Measurements from ENCODE around the gene SELENOT.
"Not testable (repeated sequence)": the region's sequence is repeated elsewhere in the genome, so short reads cannot be mapped to it uniquely, and the experiment has no call there.

SELENOT gene

DNA sequence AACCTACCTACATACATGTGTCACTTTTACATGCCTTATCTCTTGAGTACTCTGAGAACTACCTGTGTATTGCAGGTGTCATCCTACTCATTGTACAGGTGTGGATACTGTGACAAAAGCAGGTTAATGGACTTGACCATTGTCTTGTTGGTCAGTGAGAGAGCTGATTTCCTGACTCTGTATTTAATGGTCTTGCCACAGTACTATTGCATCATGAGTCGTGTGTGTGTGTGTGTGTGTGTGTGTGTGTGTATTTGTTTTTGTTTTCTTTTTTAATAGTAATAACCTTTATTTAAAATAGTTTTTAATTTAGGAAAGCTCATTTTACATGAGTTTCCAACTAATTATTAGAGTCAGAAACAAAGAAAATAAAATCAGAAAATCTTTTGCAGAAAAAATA lies 7.7 kb downstream of the SELENOT start:
- Histone ChIP-seq H3K36me3 (ENCODE audit: control insufficient read depth, insufficient read depth, low read length) (peaks cover 32% of the 10 kb centered on the region), H3K4me3 (ENCODE audit: low read depth, low read length) (no peak overlapping the region), H3K27me3 (ENCODE audit: control insufficient read depth, insufficient read depth, low read length) (no peaks in the 10 kb centered on the region), H3K9me3 (ENCODE audit: control insufficient read depth, insufficient read depth, low read depth, low read length) (no peaks in the 10 kb centered on the region), H3K9ac (ENCODE audit: low read length) (no peak overlapping the region), H3K4me1 (ENCODE audit: control insufficient read depth, insufficient read depth, low read length) (peaks cover 14% of the 10 kb centered on the region), H3K27ac (ENCODE audit: low read depth, low read length) (no peak overlapping the region)

DNA sequence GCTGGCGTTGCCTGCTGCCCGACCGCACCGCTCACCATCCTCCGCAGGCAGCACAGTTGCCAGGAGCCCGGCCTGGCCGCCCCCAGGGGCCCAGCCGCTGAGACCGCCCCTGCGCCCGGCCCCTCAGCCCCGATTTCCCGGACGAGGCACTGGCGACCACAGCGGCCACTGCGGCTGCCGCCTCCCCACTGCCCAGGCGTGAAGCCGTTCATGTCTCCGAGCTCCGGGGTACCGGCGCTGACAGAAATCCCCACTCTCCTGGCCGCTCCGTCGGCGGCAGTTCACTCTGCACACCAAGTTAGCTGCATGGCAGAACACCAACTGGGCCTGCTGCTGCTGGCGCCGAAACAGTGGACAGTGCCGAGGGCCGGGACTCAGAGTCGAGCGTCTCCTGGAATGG lies 8.5 kb downstream of the SELENOT start:
- peaks cover 13% of the 10 kb centered on the region for H3K4me1 ChIP-seq (ENCODE audit: control insufficient read depth, insufficient read depth, low read length)
- peaks cover 25% of the 10 kb centered on the region for H3K36me3 ChIP-seq (ENCODE audit: control insufficient read depth, insufficient read depth, low read length)

DNA sequence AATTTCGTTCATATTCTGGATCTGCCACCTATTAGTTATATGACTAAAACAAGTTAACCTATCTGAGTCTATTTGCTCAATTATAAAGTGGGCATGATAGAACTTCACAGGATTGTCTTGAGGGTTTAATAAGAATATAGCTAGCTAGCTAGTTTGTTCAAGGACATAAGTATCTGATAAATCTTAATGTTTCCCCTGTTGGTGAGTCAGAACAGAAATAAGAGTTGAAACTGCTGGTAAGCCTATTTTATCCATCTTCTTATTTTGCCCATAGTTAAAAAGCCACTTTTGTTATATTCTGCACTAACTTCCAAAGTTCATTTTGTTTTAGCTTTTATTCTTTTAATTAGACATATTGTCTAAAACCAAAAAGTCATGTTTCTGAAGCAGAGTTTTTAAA lies 9.4 kb downstream of the SELENOT start:
- Histone ChIP-seq H3K4me1 (ENCODE audit: control insufficient read depth, insufficient read depth, low read length) (peaks cover 5% of the 10 kb centered on the region), H3K36me3 (ENCODE audit: control insufficient read depth, insufficient read depth, low read length) (peaks cover 21% of the 10 kb centered on the region)

More for the DNA sequence above, 8.5 kb downstream of the SELENOT start:
- Histone ChIP-seq H3K9me3 (ENCODE audit: control insufficient read depth, insufficient read depth, low read depth, low read length) (no peaks in the 10 kb centered on the region), H3K27ac (ENCODE audit: low read depth, low read length) (no peak overlapping the region), H3K9ac (ENCODE audit: low read length) (no peak overlapping the region), H3K27me3 (ENCODE audit: control insufficient read depth, insufficient read depth, low read length) (no peaks in the 10 kb centered on the region), H3K4me3 (ENCODE audit: low read depth, low read length) (no peak overlapping the region)

DNA sequence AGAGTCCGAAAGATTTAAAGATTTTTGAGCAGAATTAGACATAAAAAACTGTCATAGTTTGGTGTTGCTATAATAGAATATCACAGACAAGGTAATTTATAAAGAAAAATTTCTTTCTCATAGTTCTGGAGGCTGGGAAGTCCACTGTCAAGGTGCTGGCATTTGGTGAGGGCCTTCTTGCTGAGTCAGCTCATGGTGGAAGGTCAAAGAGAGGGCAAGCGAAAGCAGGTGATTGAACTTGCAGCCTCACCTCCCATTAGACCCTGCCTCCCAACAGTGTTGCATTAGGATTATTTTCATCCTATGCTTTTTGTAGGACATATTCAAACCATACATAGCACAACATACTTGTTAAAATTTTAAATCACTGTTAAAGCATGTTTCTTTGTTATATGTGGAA lies 9.9 kb downstream of the SELENOT start:
- H3K9ac ChIP-seq (ENCODE audit: low read length), result no peak overlapping the region
- H3K4me3 ChIP-seq (ENCODE audit: low read depth, low read length), result no peak overlapping the region
- H3K9me3 ChIP-seq (ENCODE audit: control insufficient read depth, insufficient read depth, low read depth, low read length), result no peaks in the 10 kb centered on the region
- H3K36me3 ChIP-seq (ENCODE audit: control insufficient read depth, insufficient read depth, low read length), result peaks cover 21% of the 10 kb centered on the region
- H3K27me3 ChIP-seq (ENCODE audit: control insufficient read depth, insufficient read depth, low read length), result no peaks in the 10 kb centered on the region
- H3K27ac ChIP-seq (ENCODE audit: low read depth, low read length), result no peak overlapping the region
- H3K4me1 ChIP-seq (ENCODE audit: control insufficient read depth, insufficient read depth, low read length), result no peaks in the 10 kb centered on the region

More for the DNA sequence above, 9.4 kb downstream of the SELENOT start:
- Histone ChIP-seq H3K4me3 (ENCODE audit: low read depth, low read length) (no peak overlapping the region), H3K9me3 (ENCODE audit: control insufficient read depth, insufficient read depth, low read depth, low read length) (no peaks in the 10 kb centered on the region), H3K27me3 (ENCODE audit: control insufficient read depth, insufficient read depth, low read length) (no peaks in the 10 kb centered on the region), H3K27ac (ENCODE audit: low read depth, low read length) (no peak overlapping the region), H3K9ac (ENCODE audit: low read length) (no peak overlapping the region)

DNA sequence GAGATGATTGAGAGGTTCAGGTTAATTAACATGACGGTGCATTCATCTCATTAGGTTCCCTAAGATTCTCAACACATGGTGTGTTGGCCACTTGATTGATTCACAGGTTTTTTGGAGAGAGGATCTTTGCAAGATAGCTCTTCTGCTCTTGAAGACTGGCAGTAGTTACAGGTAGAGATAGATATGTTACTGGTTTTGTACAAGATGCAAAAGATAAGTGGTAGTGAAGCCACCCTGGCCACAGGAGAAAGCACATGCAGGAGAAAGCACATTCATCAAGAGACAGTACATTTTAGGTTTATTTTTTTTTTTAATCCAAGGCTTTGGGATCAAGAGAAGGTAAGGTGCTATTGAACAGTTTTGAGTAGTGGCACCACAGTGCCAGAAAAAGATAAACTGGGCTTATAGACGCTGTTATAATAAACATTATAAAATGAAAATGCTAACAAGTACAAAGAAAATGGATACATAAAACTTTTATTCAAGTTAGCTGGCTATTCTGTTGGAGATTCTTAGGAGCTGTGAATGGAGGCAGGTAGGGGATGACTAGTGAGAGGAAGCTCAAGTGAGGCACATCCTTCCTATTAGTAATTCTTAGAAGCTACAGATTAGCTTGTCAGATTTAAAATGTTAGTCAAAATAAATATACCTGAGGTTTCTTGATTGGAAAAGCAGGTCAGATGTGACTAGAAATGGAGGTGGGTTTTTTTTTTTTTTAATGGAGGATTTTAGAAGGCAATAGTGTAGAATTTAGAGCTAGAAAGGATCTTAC lies 10.8 kb downstream of the SELENOT start:
- H3K27me3 ChIP-seq (ENCODE audit: control insufficient read depth, insufficient read depth, low read length), result no peaks in the 10 kb centered on the region
- peaks cover 26% of the 10 kb centered on the region for H3K36me3 ChIP-seq (ENCODE audit: control insufficient read depth, insufficient read depth, low read length)
- no peak overlapping the region for H3K4me3 ChIP-seq (ENCODE audit: low read depth, low read length)
- H3K4me1 ChIP-seq (ENCODE audit: control insufficient read depth, insufficient read depth, low read length), result no peaks in the 10 kb centered on the region
- H3K9me3 ChIP-seq (ENCODE audit: control insufficient read depth, insufficient read depth, low read depth, low read length), result no peaks in the 10 kb centered on the region
- no peak overlapping the region for H3K27ac ChIP-seq (ENCODE audit: low read depth, low read length)
- H3K9ac ChIP-seq (ENCODE audit: low read length), result no peak overlapping the region

DNA sequence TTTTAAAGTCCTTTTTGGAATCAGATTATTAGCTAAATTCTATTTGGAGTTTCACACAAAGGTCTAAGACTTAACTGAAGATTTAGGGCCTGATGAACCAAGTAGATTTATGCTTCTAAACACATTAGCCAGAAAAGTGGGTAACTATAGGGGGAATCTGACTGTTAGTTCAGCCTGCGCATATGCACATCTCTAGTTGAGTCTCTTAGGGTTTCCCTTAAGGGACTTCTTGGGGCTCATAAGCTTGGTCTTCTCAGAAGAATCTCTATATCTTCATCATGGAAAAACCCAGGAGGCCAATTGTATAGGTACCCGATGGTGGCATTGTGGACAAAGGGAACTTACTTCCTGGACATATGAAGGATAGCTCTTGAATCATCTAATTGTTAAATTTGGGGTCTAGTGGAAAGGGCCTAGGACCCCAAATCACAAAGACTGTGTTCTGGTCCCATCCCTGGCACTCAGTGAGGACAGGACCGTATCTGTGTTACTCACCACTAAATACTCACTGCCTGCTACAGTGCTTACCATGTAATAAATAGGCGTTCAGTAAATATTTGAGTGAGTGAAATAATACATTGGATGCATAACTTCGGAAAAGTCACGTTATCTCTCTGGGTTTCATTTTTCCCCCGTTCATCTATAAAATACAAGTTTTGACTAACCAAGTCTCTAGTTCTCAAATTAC lies 17.0 kb downstream of the SELENOT start:
- H3K9me3 ChIP-seq (ENCODE audit: control insufficient read depth, insufficient read depth, low read depth, low read length), result no peaks in the 10 kb centered on the region
- no peaks in the 10 kb centered on the region; the same call in 1 of the 2 replicates for H3K4me1 ChIP-seq (ENCODE audit: control insufficient read depth, insufficient read depth, low read length)
- H3K27me3 ChIP-seq (ENCODE audit: control insufficient read depth, insufficient read depth, low read length), result no peaks in the 10 kb centered on the region
- H3K4me3 ChIP-seq (ENCODE audit: low read depth, low read length), result no peak overlapping the region
- H3K27ac ChIP-seq (ENCODE audit: low read depth, low read length), result no peak overlapping the region
- H3K9ac ChIP-seq (ENCODE audit: low read length), result no peak overlapping the region
- peaks cover 16% of the 10 kb centered on the region for H3K36me3 ChIP-seq (ENCODE audit: control insufficient read depth, insufficient read depth, low read length)

DNA sequence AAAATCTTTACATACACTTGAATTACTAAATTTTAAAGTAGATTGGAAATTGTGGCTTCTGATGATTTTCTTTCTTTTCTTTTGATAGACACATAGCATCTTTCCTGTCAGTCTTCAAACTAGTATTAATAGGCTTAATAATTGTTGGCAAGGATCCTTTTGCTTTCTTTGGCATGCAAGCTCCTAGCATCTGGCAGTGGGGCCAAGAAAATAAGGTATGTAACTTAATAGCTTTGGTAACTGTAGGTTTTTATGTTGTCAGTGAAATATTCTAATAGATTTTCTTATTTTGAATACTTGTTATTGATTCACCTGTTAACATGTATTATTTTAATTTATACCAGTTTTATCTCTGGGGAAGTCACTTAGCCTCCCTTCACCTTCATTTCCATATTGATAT lies 19.8 kb downstream of the SELENOT start:
- not testable (repeated sequence) for H3K4me1 ChIP-seq (ENCODE audit: control insufficient read depth, insufficient read depth, low read length); H3K4me3 ChIP-seq (ENCODE audit: low read depth, low read length); H3K27ac ChIP-seq (ENCODE audit: low read depth, low read length); H3K9me3 ChIP-seq (ENCODE audit: control insufficient read depth, insufficient read depth, low read depth, low read length); H3K9ac ChIP-seq (ENCODE audit: low read length); H3K27me3 ChIP-seq (ENCODE audit: control insufficient read depth, insufficient read depth, low read length)
- H3K36me3 ChIP-seq (ENCODE audit: control insufficient read depth, insufficient read depth, low read length), result peaks cover 37% of the 10 kb centered on the region

DNA sequence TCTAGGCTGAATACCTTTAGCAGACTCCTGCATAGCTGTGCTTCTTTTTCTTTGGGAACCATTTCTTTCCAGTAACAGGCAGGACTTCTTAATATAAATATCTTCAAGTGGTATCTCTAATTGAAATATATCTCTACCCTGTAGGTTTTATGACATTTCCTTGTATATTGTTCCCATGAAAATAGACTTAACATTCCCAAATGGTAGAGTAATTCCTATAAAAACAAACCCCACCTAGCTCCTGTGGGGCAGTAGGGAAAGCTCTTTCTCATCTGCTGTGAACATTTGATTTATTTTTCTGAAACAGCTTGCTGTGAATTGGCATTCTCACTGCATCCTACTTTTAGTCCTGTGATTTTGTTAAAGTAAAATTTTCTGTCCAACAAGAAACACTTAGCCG lies 20.8 kb downstream of the SELENOT start:
- peaks cover 34% of the 10 kb centered on the region for H3K36me3 ChIP-seq (ENCODE audit: control insufficient read depth, insufficient read depth, low read length)
- no peak overlapping the region for H3K27ac ChIP-seq (ENCODE audit: low read depth, low read length)
- no peaks in the 10 kb centered on the region for H3K9me3 ChIP-seq (ENCODE audit: control insufficient read depth, insufficient read depth, low read depth, low read length)
- no peaks in the 10 kb centered on the region for H3K27me3 ChIP-seq (ENCODE audit: control insufficient read depth, insufficient read depth, low read length)
- H3K4me1 ChIP-seq (ENCODE audit: control insufficient read depth, insufficient read depth, low read length), result no peaks in the 10 kb centered on the region; the same call in 1 of the 2 replicates
- H3K4me3 ChIP-seq (ENCODE audit: low read depth, low read length), result no peak overlapping the region
- H3K9ac ChIP-seq (ENCODE audit: low read length), result no peak overlapping the region

DNA sequence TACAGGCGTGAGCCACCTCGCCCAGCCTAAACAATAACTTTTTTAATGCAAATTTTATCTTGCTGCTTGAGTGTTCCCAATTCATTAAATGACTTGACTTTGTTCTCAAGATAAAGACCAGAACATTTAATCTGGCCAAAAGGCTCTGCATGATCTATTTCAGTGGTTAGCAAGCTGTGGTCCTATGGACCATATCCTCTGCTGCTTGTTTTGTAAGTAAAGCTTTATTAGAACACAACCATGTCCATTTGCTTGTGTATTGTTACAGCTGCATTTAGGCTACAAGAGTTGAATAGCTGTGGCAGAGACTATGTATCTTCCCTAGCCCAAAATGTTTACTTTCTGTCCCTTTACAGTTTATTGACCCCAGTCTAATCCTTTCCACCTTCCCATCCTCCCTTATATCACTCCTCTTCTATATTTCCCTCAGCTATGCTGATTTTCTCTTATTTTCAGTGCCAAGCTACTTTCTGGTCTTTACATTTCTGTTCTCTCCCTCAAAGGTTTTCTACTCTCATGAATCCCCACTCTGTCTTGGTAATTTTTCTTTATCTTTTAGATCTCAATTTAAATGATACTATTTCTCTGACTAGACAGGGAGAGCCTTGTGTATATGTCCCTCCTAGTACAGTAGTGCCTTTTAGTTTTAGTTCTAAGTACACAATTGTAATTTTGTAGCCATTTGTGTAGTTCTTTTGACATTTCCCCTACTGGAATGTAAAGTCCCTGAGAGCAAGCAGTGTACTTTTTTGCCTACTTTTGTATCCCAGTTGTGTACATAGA lies 23.2 kb downstream of the SELENOT start:
- Histone ChIP-seq H3K4me1 (ENCODE audit: control insufficient read depth, insufficient read depth, low read length) (no peaks in the 10 kb centered on the region), H3K4me3 (ENCODE audit: low read depth, low read length) (no peak overlapping the region), H3K9me3 (ENCODE audit: control insufficient read depth, insufficient read depth, low read depth, low read length) (no peaks in the 10 kb centered on the region), H3K27me3 (ENCODE audit: control insufficient read depth, insufficient read depth, low read length) (no peaks in the 10 kb centered on the region), H3K27ac (ENCODE audit: low read depth, low read length) (no peak overlapping the region), H3K36me3 (ENCODE audit: control insufficient read depth, insufficient read depth, low read length) (peaks cover 41% of the 10 kb centered on the region), H3K9ac (ENCODE audit: low read length) (no peak overlapping the region)

DNA sequence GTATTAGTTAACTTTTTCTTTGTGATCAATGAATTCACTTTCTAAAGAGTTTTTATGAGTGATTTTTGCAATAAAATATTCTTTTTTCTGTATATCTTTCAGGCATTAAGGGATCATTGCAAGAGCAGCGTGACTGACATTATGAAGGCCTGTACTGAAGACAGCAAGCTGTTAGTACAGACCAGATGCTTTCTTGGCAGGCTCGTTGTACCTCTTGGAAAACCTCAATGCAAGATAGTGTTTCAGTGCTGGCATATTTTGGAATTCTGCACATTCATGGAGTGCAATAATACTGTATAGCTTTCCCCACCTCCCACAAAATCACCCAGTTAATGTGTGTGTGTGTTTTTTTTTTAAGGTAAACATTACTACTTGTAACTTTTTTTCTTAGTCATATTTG lies 24.4 kb downstream of the SELENOT start:
- Histone ChIP-seq H3K36me3 (ENCODE audit: control insufficient read depth, insufficient read depth, low read length) (peaks cover 46% of the 10 kb centered on the region), H3K27ac (ENCODE audit: low read depth, low read length) (no peak overlapping the region), H3K4me1 (ENCODE audit: control insufficient read depth, insufficient read depth, low read length) (no peaks in the 10 kb centered on the region), H3K9me3 (ENCODE audit: control insufficient read depth, insufficient read depth, low read depth, low read length) (no peaks in the 10 kb centered on the region), H3K9ac (ENCODE audit: low read length) (no peak overlapping the region), H3K4me3 (ENCODE audit: low read depth, low read length) (no peak overlapping the region), H3K27me3 (ENCODE audit: control insufficient read depth, insufficient read depth, low read length) (no peaks in the 10 kb centered on the region)
